AG10803 (cell line): Measurements from ENCODE around the gene ADGRL3.

Experiments used
- DNase-seq: peaks from one replicate; pipeline ENCODE4 v3.0.0; 2010; ENCODE audit warnings: low read depth
- H3K4me3 ChIP-seq: 2 replicates; pipeline ENCODE4 v1.5.1; 2011; ENCODE audit warnings: mild to moderate bottlenecking, low read length, control low read depth
- CTCF ChIP-seq: conservative IDR thresholded peaks from 2 replicates; pipeline ENCODE4 v1.5.1; 2011; ENCODE audit warnings: mild to moderate bottlenecking, low read length, control low read depth, inconsistent platforms

Gene ADGRL3

GRCh38 chr4:62058571-62058970 lies 858.4 kb downstream of the ADGRL3 start:
- TF ChIP-seq CTCF = no peak
- DNase-seq = no peak
- H3K4me3 ChIP-seq = no peak overlapping the region

GRCh38 chr4:62070291-62070852 lies 870.2 kb downstream of the ADGRL3 start:
- no peak for DNase-seq
- no peak overlapping the region for H3K4me3 ChIP-seq
- TF ChIP-seq CTCF = no peak

- DNase-seq = no peak
Measured at GRCh38 chr4:62075089-62075488, 875.0 kb downstream of the ADGRL3 start.

GRCh38 chr4:62075521-62075920 lies 875.4 kb downstream of the ADGRL3 start:
- TF ChIP-seq CTCF = no peak
- no peak overlapping the region for H3K4me3 ChIP-seq
- DNase-seq = no peak

More at GRCh38 chr4:62075089-62075488, 875.0 kb downstream of the ADGRL3 start:
- no peak overlapping the region for H3K4me3 ChIP-seq
- TF ChIP-seq CTCF = no peak

GRCh38 chr4:62077406-62077805 lies 877.3 kb downstream of the ADGRL3 start:
- DNase-seq = no peak
- no peak for TF ChIP-seq CTCF

GRCh38 chr4:62080431-62080830 lies 880.3 kb downstream of the ADGRL3 start:
- DNase-seq = no peak
- H3K4me3 ChIP-seq = no peak overlapping the region
- no peak for TF ChIP-seq CTCF

More at GRCh38 chr4:62077406-62077805, 877.3 kb downstream of the ADGRL3 start:
- no peak overlapping the region for H3K4me3 ChIP-seq

GRCh38 chr4:62087706-62088105 lies 887.6 kb downstream of the ADGRL3 start:
- no peak for TF ChIP-seq CTCF
- DNase-seq = no peak

More at GRCh38 chr4:62087706-62088105, 887.6 kb downstream of the ADGRL3 start:
- no peak overlapping the region for H3K4me3 ChIP-seq
